ENCODE results near the gene ZCCHC7.
"Not testable (repeated sequence)": the region's sequence is repeated elsewhere in the genome, so short reads cannot be mapped to it uniquely, and the experiment has no call there.

The ZCCHC7 gene

DNA sequence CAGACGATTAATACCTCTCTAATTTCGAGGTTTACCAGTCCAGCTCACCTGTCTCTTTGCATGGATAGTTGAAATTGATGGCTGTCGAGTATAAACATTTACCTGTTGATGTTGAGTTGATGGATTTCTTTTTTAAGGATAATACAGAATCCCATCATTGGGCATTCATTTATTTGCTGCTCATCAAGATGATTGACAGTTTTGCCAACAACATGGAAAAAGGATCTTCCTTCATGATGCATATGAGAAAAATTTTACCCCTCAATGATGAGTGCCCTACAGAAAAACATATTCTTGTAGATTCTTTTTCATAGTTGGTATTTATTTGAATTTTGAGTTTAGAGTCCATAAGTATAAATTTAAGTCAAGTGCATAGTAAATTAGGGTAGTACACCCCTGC lies 59.2 kb downstream of the ZCCHC7 start:
- ChIA-PET POLR2A (ENCODE audit: low non-redundant PET) (no interaction called here), CTCF (interaction anchor here (0.7 kb wide), 1 partner anchor 191 kb away, joined by 3 read pairs; no protein-coding TSS in a partner anchor)
- DNase-seq (ENCODE audit: low spot score), result no peak
- no peak overlapping the region for H3K27ac ChIP-seq
- TF ChIP-seq, protein P1, sequence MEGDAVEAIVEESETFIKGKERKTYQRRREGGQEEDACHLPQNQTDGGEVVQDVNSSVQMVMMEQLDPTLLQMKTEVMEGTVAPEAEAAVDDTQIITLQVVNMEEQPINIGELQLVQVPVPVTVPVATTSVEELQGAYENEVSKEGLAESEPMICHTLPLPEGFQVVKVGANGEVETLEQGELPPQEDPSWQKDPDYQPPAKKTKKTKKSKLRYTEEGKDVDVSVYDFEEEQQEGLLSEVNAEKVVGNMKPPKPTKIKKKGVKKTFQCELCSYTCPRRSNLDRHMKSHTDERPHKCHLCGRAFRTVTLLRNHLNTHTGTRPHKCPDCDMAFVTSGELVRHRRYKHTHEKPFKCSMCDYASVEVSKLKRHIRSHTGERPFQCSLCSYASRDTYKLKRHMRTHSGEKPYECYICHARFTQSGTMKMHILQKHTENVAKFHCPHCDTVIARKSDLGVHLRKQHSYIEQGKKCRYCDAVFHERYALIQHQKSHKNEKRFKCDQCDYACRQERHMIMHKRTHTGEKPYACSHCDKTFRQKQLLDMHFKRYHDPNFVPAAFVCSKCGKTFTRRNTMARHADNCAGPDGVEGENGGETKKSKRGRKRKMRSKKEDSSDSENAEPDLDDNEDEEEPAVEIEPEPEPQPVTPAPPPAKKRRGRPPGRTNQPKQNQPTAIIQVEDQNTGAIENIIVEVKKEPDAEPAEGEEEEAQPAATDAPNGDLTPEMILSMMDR (conservative IDR thresholded peaks at IDR 0.05; ENCODE audit: low read depth), result no peak

GRCh38 chr9:37180138-37180537 lies 59.8 kb downstream of the ZCCHC7 start:
- CTCF ChIA-PET, result interaction anchor here (0.7 kb wide), 1 partner anchor 192 kb away, joined by 3 read pairs; no protein-coding TSS in a partner anchor
- H3K27ac ChIP-seq, result no peak overlapping the region
- POLR2A ChIA-PET (ENCODE audit: low non-redundant PET), result no interaction called here
- no peak for DNase-seq (ENCODE audit: low spot score)
- TF ChIP-seq, protein P1 (conservative IDR thresholded peaks at IDR 0.05; ENCODE audit: low read depth), result no peak; the same call in 1 of the 2 replicates

DNA sequence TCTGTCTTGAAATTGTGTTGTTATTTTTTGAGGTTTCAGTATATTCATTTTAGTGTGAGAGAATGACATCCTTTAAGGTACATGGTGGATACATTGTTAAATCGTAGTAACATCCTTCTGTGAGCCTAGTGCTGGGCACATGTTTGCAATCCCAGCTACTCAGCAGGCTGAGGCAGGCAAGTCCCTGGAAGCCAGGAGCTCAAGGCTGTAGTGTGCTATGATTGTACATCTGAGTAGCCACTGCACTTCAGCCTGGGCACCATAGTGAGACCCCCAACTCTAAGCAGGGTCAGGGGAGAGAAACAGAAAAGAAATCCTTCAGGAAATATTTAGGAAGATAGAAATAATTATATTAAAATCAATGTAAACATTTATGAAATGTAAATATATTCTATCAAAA lies 62.3 kb downstream of the ZCCHC7 start:
- H3K27ac ChIP-seq, result no peak overlapping the region
- ChIA-PET POLR2A (ENCODE audit: low non-redundant PET) (no interaction called here), CTCF (interaction anchor here (0.7 kb wide), 1 partner anchor 14 kb away, joined by 3 read pairs; no protein-coding TSS in a partner anchor)
- TF ChIP-seq, protein P1 (conservative IDR thresholded peaks at IDR 0.05; ENCODE audit: low read depth), result no peak
- DNase-seq (ENCODE audit: low spot score), result no peak

GRCh38 chr9:37184905-37185867 lies 64.8 kb downstream of the ZCCHC7 start:
- no peak for DNase-seq (ENCODE audit: low spot score)
- no peak overlapping the region for H3K27ac ChIP-seq
- ChIA-PET CTCF (no interaction called here), POLR2A (ENCODE audit: low non-redundant PET) (no interaction called here)
- TF ChIP-seq, protein P1 (conservative IDR thresholded peaks at IDR 0.05; ENCODE audit: low read depth), result no peak

DNA sequence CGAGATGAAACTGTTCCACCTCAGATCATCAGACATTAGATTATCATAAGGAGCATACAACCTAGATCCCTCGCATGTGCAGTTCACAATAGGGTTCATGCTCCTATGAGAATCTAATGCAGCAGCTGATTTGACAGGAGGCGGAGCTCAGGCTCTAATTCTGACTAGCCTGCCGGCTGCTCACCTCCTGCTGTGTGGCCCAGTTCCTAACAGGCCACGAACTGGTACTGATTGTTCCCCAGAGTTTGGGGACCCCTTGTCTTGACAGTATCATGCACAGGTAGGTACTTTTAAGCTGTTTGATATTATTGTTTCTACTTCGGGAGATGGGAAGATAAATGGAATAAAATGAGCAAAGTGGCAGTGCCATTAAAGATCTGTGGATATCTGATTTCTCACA lies 66.9 kb downstream of the ZCCHC7 start:
- ChIA-PET POLR2A (ENCODE audit: low non-redundant PET) (interaction anchor here (0.6 kb wide), 1 partner anchor 186 kb away, joined by 3 read pairs; no protein-coding TSS in a partner anchor), CTCF (no interaction called here)
- DNase-seq (ENCODE audit: low spot score), result no peak
- TF ChIP-seq, protein P1 (conservative IDR thresholded peaks at IDR 0.05; ENCODE audit: low read depth), result no peak
- H3K27ac ChIP-seq, result no peak overlapping the region

DNA sequence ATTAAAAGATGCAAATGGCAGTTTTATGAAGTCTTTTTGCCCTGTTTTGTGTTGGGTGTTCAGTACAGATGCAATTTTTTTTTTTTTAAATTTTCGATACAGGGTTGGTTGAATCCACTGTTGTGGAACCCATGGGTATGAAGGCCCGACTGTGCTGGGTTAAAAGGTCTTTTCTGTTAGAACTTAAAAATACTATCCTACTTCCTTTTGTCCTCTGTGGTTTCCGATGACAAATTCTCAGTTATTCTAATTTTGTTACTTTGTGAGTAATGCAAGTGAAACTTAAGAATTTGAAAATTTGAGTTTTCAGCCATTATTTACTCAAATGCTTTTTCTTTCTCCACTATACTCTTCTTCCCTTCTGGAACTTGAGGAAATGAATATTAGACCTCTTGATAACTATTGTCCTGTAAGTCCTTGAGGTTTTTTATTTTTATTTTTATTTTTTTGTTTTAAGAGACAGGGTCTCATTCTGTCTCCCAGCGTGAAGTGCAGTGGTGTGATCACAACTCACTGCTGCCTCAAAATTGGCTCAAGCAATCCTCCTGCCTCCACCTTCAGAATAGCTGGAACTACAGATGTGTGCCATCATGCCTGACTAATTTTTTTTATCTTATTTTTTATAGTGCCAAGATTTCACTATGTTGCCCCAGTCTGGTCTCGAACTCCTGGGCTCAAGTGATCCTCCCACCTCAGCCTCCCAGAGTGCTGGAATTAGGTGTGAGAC lies 67.5 kb downstream of the ZCCHC7 start:
- DNase-seq (ENCODE audit: low spot score), result no peak
- POLR2A ChIA-PET (ENCODE audit: low non-redundant PET), result interaction anchor here (0.6 kb wide), 1 partner anchor 187 kb away, joined by 3 read pairs; no protein-coding TSS in a partner anchor
- no peak overlapping the region for H3K27ac ChIP-seq
- TF ChIP-seq, protein P1 (conservative IDR thresholded peaks at IDR 0.05; ENCODE audit: low read depth), result no peak
- CTCF ChIA-PET, result no interaction called here

- CTCF ChIA-PET, result interaction anchor here (0.6 kb wide), 1 partner anchor 40 kb away, joined by 3 read pairs; no protein-coding TSS in a partner anchor
- H3K27ac ChIP-seq; DNase-seq (ENCODE audit: low spot score); POLR2A ChIA-PET (ENCODE audit: low non-redundant PET): not testable (repeated sequence)
Measured at GRCh38 chr9:37190739-37191138, 70.4 kb downstream of the ZCCHC7 start.
